Stimulated activated naive CD8-positive, alpha-beta T cell treated with anti-CD3 and anti-CD28 coated beads, Interleukin-15, Interleukin-2, amounts not matched to agents 100 U/mL and 50 U/mL, for 24 hours (primary cell): ENCODE results near the gene IL18.
"Not testable (repeated sequence)": the region's sequence is repeated elsewhere in the genome, so short reads cannot be mapped to it uniquely, and the experiment has no call there.

Source experiments
- ATAC-seq: fragments of 150-1000 bp; cut with Tn5 transposase; one replicate; pipeline ENCODE4 v1.10.0; 2021
- DNase-seq: peaks from one replicate; pipeline ENCODE4 v3.0.0; 2021

The IL18 gene

DNA sequence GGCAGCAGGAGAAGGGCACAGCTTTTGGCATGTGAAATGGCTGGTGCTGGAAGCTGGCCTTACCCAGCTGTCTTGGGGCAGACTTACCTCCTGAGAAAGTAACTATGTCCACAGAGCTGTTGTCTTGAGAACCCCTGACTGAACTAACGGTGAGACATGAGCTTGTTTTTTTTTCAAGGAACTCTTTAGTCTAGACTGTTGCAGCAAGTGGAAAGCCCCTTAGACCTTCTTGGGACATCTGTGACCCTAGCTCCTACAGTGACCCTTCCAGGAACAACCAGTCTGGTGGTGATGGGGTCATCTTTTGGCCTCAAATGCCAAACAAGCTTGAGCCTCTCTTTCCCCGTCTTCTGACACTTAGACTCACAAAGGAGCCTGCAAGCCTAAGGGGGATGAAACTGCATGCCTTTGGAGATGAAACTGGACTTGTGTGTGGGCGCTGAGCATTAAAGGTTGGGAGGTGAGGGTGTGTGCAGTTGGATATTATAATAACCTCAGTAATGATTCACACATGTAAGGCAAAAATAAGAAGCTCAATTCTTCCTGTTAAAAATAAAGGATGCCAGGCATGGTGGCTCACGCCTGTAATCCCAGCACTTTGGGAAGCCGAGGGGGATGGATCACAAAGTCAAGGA lies 41.8 kb downstream of the IL18 start:
- ATAC-seq, result no peak
- DNase-seq, result no peak

DNA sequence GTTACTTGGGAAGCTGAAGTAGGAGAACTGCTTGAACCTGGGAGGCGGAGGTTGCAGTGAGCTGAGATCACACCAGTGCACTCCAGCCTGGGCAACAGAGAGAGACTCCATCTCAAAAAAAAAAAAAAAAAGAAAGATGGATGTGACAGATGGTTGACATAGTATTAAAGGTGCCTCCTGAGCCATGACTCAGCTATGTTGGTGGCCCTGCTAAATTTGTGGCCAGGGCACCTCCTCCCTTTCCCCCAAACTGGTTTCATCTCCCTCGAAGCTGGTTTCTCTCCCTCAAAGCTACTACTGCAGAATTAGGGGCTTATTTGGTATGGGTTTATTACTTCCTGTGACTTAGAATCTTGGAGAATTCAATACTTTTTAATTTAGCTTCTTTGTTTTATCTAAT lies 45.7 kb downstream of the IL18 start:
- ATAC-seq, result peak; percentile 58
- peak; percentile 17 for DNase-seq

DNA sequence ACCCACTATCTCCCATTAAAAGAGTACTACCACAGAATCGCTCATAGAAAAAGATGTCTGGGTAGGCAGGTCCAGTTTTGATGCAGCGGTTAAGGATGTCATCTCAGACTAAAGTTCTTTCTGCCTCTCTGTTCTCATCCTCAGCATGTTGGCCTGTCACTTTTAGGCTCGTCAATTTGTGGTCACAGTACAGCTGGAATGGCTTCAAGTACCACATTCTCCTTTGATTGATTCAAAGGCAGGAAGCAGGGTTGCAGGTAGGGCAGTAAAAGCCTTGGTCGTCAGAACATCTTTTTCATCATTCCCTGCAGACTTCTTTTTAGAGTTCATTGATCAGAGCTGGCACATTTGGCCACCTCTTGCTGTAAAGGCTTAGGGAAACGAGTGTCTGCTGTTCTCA lies 48.5 kb downstream of the IL18 start:
- ATAC-seq (no peak), DNase-seq (no peak)

- DNase-seq (no peak), ATAC-seq (no peak)
Observed at GRCh38 chr11:112114460-112114859, 49.4 kb downstream of the IL18 start.

- DNase-seq (no peak), ATAC-seq (no peak)
Observed at GRCh38 chr11:112113539-112114457, 50.1 kb downstream of the IL18 start.

DNA sequence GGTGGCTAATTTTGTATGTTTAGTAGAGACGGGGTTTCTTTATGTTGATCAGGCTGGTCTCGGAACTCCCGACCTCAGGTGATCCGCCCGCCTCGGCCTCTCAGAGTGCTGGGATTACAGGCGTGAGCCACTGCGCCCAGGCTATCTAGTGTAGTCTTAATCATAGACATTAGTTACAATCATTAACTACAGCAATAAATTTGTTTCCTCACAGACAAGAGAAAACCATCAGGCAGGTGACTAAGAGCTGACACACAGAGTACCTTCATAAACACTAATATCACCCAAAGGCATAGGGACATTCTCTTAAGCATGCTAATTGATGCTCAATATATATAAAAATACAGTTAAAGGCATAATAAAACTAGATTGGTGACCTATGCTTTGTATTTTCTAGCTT lies 57.8 kb downstream of the IL18 start:
- no peak for ATAC-seq
- no peak for DNase-seq

DNA sequence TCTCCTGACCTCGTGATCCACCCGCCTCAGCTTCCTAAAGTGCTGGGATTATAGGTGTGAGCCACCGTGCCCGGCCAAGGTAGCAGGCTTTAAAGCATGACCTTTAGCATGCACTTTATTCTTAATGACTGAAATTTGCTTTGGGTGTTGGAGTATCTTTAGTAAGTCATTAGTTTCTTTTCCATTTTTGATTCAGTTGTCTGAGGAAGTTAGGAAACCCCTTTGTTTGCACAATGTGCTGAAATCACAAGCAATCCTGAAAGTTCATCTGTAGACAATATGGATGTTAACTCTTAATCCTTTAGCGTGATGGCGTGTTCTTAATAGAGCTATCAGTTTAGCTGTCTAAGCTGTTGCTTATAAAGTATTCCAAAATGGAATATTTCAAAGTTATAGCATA lies 60.4 kb downstream of the IL18 start:
- no peak for ATAC-seq
- DNase-seq, result no peak

GRCh38 chr11:112100462-112100861 lies 63.4 kb downstream of the IL18 start:
- no peak for DNase-seq
- no peak for ATAC-seq

DNA sequence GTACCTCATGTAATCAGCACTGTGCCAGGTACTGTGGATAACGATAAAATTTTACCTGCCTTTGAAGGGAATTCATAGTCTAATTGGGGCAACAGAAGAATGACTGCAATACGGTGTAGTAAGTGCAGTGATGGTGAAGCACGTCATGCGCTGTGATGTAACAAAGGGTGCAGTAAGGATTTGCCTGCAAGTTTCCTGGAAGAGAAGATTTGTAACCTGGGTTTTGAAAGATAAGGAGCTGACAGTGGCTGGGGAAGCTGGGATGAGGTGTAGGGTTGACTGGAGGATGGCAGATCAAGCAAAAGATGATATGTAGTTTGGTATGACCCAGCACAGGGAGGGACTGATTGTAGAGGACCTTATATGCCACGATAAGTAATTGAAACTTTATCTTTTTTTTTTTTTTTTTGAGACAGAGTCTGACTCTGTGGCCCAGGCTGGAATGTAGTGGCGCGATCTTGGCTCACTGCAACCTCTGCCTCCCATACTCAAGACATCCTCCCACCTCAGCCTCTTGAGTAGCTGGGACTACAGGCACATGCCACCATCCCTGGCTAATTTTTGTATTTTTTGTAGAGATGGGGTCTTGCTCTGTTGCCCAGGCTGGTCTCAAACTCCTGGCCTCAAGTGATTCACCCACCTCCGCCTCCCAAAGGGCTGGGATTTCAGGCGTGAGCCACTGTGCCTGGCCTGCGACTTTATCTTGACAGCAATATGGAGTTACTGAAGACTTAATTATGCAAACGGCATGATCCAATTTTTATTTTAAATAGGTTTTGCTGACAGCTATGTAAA lies 66.0 kb downstream of the IL18 start:
- ATAC-seq (no peak), DNase-seq (no peak)

DNA sequence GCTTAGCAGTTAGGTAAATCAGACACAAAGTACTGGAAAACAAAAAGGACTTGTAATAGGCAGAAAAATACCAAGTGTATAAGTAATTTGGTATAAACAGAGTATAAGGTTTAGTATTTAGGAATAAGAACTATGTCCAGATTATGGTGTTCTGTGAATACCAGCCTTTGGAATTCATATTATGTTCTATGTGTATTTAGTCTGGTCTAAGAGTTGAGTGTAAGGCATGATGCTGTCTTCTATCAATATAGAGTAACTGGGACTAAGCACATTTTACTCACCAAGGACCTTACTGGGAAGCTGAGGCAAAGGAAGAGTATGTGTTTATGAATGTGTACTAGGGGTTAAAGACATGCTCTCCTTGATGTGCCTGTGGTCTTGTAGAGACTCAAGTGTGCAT lies 67.7 kb downstream of the IL18 start:
- no peak for ATAC-seq
- DNase-seq, result no peak

DNA sequence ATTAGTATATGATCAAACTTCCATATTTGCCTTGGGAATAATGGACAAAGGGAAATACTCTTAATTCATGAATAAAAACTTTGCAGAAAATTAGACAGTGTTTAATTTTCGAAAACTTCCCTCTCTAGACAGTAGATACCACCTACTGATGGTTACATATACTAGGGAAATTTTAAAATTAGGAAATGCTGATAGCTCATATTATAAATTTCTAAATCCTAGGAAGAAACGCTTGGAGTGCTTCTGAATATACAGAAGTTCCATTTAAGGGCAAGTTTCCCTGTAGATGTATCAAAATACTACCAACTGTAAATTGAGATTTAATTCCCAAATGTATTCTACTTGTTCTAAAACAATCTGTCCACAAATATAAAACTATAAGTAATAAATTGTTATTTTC lies 68.6 kb downstream of the IL18 start:
- not testable (repeated sequence) for ATAC-seq, DNase-seq
